Measurements from ENCODE around the gene MED13L. TPM values are rescaled to one million over a fixed set of nuclear protein-coding genes. Genes with fewer than 3 reads are reported as not detected.

The MED13L gene
- total RNA-seq, 4 donors from 2014 or later, result 126 to 194 (median 154) TPM

- intact Hi-C loops (cut with DNase I; ENCODE audit: low total_unique reads), result no loop called here
- TF ChIP-seq POLR2AphosphoS5 (IDR thresholded peaks at IDR 0.05), result no peak
- TF ChIP-seq CTCF (IDR thresholded peaks at IDR 0.05), result no peak
- TF ChIP-seq EP300 (IDR thresholded peaks at IDR 0.05; ENCODE audit: low read depth), result no peak
- TF ChIP-seq POLR2A (IDR thresholded peaks at IDR 0.05), result no peak
- Histone ChIP-seq H3K27ac (no peak overlapping the region), H3K9me3 (no peaks in the 10 kb centered on the region), H3K27me3 (no peaks in the 10 kb centered on the region), H3K4me3 (no peak overlapping the region), H3K4me1 (peaks cover 0 to 6% (median 2%) of the 10 kb centered on the region in 4 donors), H3K36me3 (no peaks in the 10 kb centered on the region)
- DNase-seq, result no peak
- in situ Hi-C loops (cut with MboI; ENCODE audit: low pct_ligation_motif_present in 1 of 4, low pct_unique_long_range_greater_than_20kb in 1 of 4, low sequenced_read_pairs in 3 of 4), result no loop called here
- 17 to 48% methylated on average over 1 of the region's 1 CpG for WGBS, 2 donors (ENCODE audit: low coverage in 1 of 2)
Observed at GRCh38 chr12:116087962-116088361, 189.5 kb downstream of the MED13L start.

GRCh38 chr12:116087399-116087798, 190.1 kb downstream of the MED13L start:
- no peaks in the 10 kb centered on the region for H3K9me3 ChIP-seq
- no peak for TF ChIP-seq CTCF (IDR thresholded peaks at IDR 0.05)
- no peak for TF ChIP-seq EP300 (IDR thresholded peaks at IDR 0.05; ENCODE audit: low read depth)
- TF ChIP-seq POLR2A (IDR thresholded peaks at IDR 0.05), result no peak
- no peak for TF ChIP-seq POLR2AphosphoS5 (IDR thresholded peaks at IDR 0.05)
- no peak overlapping the region for H3K4me3 ChIP-seq
- no peaks in the 10 kb centered on the region for H3K36me3 ChIP-seq
- intact Hi-C loops (cut with DNase I; ENCODE audit: low total_unique reads), result no loop called here
- H3K4me1 ChIP-seq, result peaks cover 0 to 6% (median 2%) of the 10 kb centered on the region in 4 donors
- WGBS, 2 donors (ENCODE audit: low coverage in 1 of 2), result 72 to 91% methylated on average over 2 to 3 of the region's 3 CpGs
- no peak overlapping the region for H3K27ac ChIP-seq
- DNase-seq, result no peak
- H3K27me3 ChIP-seq, result no peaks in the 10 kb centered on the region
- in situ Hi-C loops (cut with MboI; ENCODE audit: low pct_ligation_motif_present in 1 of 4, low pct_unique_long_range_greater_than_20kb in 1 of 4, low sequenced_read_pairs in 3 of 4), result no loop called here

GRCh38 chr12:116080415-116080814, 197.1 kb downstream of the MED13L start:
- in situ Hi-C loops (cut with MboI; ENCODE audit: low pct_ligation_motif_present in 1 of 4, low pct_unique_long_range_greater_than_20kb in 1 of 4, low sequenced_read_pairs in 3 of 4), result no loop called here
- Histone ChIP-seq H3K4me1 (no peaks in the 10 kb centered on the region), H3K36me3 (no peaks in the 10 kb centered on the region), H3K27ac (no peak overlapping the region), H3K27me3 (no peaks in the 10 kb centered on the region), H3K9me3 (no peaks in the 10 kb centered on the region), H3K4me3 (no peak overlapping the region)
- intact Hi-C loops (cut with DNase I; ENCODE audit: low total_unique reads), result no loop called here
- TF ChIP-seq CTCF (IDR thresholded peaks at IDR 0.05), result no peak
- TF ChIP-seq EP300 (IDR thresholded peaks at IDR 0.05; ENCODE audit: low read depth), result no peak
- TF ChIP-seq POLR2AphosphoS5 (IDR thresholded peaks at IDR 0.05), result no peak
- no peak for TF ChIP-seq POLR2A (IDR thresholded peaks at IDR 0.05)
- DNase-seq, result no peak
- WGBS, 2 donors (ENCODE audit: low coverage in 1 of 2), result 85 to 100% methylated on average over 3 of the region's 3 CpGs

- no peaks in the 10 kb centered on the region for H3K9me3 ChIP-seq
- 100% methylated on average over 1 of the region's 1 CpG for WGBS, 2 donors (ENCODE audit: low coverage in 1 of 2)
- in situ Hi-C loops (cut with MboI; ENCODE audit: low pct_ligation_motif_present in 1 of 4, low pct_unique_long_range_greater_than_20kb in 1 of 4, low sequenced_read_pairs in 3 of 4) (no loop called here), intact Hi-C loops (cut with DNase I; ENCODE audit: low total_unique reads) (no loop called here)
- TF ChIP-seq CTCF (IDR thresholded peaks at IDR 0.05) (no peak), EP300 (IDR thresholded peaks at IDR 0.05; ENCODE audit: low read depth) (no peak), POLR2A (IDR thresholded peaks at IDR 0.05) (no peak), POLR2AphosphoS5 (IDR thresholded peaks at IDR 0.05) (no peak)
- no peaks in the 10 kb centered on the region for H3K36me3 ChIP-seq
- H3K4me1 ChIP-seq, result no peaks in the 10 kb centered on the region
- H3K4me3 ChIP-seq, result no peak overlapping the region
- no peaks in the 10 kb centered on the region for H3K27me3 ChIP-seq
- no peak overlapping the region for H3K27ac ChIP-seq
- DNase-seq, result no peak
Observed at GRCh38 chr12:116078396-116078795, 199.1 kb downstream of the MED13L start.

Measured in transverse colon (tissue), 4 donors.